ENCODE results near the gene CRELD1. TPM values are rescaled to one million over a fixed set of nuclear protein-coding genes. Genes with fewer than 3 reads are reported as not detected.

Gene CRELD1
- total and polyA plus RNA-seq, 4 experiments from 2014 or later = 17.3 to 58.2 (median 38.0) TPM

DNA sequence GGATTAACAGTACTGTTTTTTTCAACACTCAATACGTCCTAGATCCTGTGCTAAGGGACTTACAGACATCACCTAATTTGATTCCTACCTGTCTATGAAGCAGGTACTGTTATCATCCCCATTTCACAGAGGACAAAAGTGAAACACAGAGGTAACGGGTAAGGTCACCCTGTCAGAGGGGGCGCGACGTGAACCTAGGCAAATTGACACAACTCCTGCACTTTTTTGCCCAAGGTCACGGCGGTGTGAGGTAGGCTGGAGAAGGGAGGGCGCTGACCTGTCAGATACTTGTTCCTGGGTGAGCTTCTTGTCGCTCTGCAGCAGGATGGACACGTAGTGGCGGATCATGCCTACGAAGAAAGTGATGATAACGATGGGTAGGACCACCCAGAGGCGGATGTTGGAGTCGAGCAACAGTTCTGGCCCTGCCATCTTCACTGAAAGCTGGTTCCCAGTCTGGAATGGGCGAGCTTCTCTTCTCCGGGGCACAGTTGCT lies 52.6 kb downstream of the CRELD1 start:
- ChIA-PET CTCF (ENCODE audit: partially characterized antibody) (interaction anchor here (0.7 to 2.9 kb wide), 5 partner anchors 53 to 483 kb away, joined by 3 to 12 read pairs (median 4); partner anchors contain the start of gene CRELD1), POLR2A (ENCODE audit: partially characterized antibody) (interaction anchor here (0.6 to 2.9 kb wide), 15 partner anchors 9 to 334 kb away, joined by 3 to 27 read pairs (median 5); partner anchors contain the start of genes BRPF1, CRELD1, FANCD2 and JAGN1)
- intact Hi-C loops (cut with micrococcal nuclease) = loop anchor here (1.0 to 10.0 kb wide), 7 partner anchors 23 to 335 kb away; partner anchors contain the start of genes CRELD1, FANCD2, JAGN1 and SEC13
- Histone ChIP-seq H3K9me3 (ENCODE audit: control insufficient read depth in 1 of 2, low read length in 2 of 2) (no peaks in the 10 kb centered on the region), H3K36me3 (ENCODE audit: insufficient read depth, low read length) (no peaks in the 10 kb centered on the region), H3K4me3 (ENCODE audit: low read length in 2 of 2) (peak overlapping the region; percentile 90 to 91), H3K27ac (ENCODE audit: low read depth, low read length) (peak overlapping the region; percentile 96), H3K27me3 (ENCODE audit: insufficient read depth, low read length) (no peaks in the 10 kb centered on the region), H3K4me1 (ENCODE audit: insufficient read depth, low read length) (peaks cover 31% of the 10 kb centered on the region)
- peaks cover 0 to 3% (median 0%) of the 10 kb centered on the region in 8 donors for H3K9me3 Mint-ChIP-seq
- no peaks in the 10 kb centered on the region for H3K27me3 Mint-ChIP-seq
- peak overlapping the region; percentile 98 to 100 (median 99) for H3K27ac Mint-ChIP-seq
- peak overlapping the region; percentile 95 to 99 (median 98) for H3K4me3 Mint-ChIP-seq
- DNase-seq = no peak
- peaks cover 0 to 27% of the 10 kb centered on the region in 2 donors for H3K36me3 Mint-ChIP-seq
- H3K4me1 Mint-ChIP-seq = peaks cover 11 to 38% (median 27%) of the 10 kb centered on the region in 4 donors

DNA sequence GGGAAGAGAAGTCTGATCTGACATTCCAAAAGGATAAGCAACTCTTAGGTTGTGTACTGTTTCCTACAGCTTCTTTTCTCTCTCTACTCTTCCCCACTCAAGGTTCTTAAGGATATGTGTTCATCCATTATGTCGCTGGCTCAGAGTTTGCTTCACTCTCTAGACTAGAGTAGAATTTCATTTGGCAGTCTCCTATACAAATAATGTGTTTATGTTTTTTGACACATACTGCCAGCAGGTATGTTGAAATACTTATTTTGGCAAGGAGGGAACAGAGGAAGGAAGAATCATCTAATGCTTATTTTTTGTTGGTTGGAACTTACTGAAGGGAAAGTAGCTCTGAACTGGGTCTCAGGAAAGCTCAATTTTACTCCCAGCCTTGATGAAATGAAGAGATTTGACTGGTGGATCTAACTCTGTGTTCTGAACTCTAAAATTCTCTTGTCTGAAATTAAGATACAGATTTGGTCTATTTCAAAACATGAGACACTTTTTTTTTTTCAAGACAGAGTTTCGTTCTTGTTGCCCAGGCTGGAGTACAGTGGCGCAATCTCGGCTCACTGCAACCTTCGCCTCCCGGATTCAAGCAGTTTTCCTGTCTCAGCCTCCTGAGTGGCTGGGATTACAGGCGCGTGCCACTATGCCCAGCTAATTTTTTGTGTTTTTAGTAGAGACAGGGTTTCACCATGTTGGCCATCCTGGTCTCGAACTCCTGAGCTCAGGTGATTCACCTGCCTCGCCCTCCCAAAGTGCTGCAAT lies 60.6 kb downstream of the CRELD1 start:
- Histone ChIP-seq H3K36me3 (ENCODE audit: insufficient read depth, low read length) (peaks cover 4% of the 10 kb centered on the region), H3K27ac (ENCODE audit: low read depth, low read length) (no peak overlapping the region), H3K9me3 (ENCODE audit: control insufficient read depth in 1 of 2, low read length in 2 of 2) (no peaks in the 10 kb centered on the region), H3K27me3 (ENCODE audit: insufficient read depth, low read length) (no peaks in the 10 kb centered on the region), H3K4me3 (ENCODE audit: low read length in 2 of 2) (no peak overlapping the region), H3K4me1 (ENCODE audit: insufficient read depth, low read length) (no peaks in the 10 kb centered on the region)
- Mint-ChIP-seq H3K36me3 (peaks cover 0 to 6% of the 10 kb centered on the region in 2 donors), H3K27ac (peak overlapping the region in 1 of 7 donors; percentile 44), H3K4me3 (no peak overlapping the region), H3K4me1 (peaks cover 0 to 2% (median 0%) of the 10 kb centered on the region in 4 donors), H3K9me3 (no peaks in the 10 kb centered on the region), H3K27me3 (no peaks in the 10 kb centered on the region)
- DNase-seq = no peak
- intact Hi-C loops (cut with micrococcal nuclease) = loop anchor here (5.0 kb wide), 1 partner anchor 53 kb away; no protein-coding TSS in a partner anchor
- CTCF ChIA-PET (ENCODE audit: partially characterized antibody) = no interaction called here
- POLR2A ChIA-PET (ENCODE audit: partially characterized antibody) = no interaction called here

Other genes starting within 250 kb of the CRELD1 start
- under 1 TPM; 0.58 to 0.64 TPM for gene CPNE9, start 230.0 kb upstream of the CRELD1 start, total RNA-seq
- gene CPNE9, start 230.0 kb upstream of the CRELD1 start, polyA plus RNA-seq = not detected
- gene BRPF1, start 202.1 kb upstream of the CRELD1 start, total RNA-seq = 10 to 100 TPM; 40.4 to 40.5 TPM
- gene BRPF1, start 202.1 kb upstream of the CRELD1 start, polyA plus RNA-seq = 10 to 100 TPM in 1 of 2 donors, 1 to 10 TPM in 1; 3.0 to 23.3 TPM
- gene OGG1, start 183.9 kb upstream of the CRELD1 start, total RNA-seq = 10 to 100 TPM; 40.4 to 46.9 TPM
- gene OGG1, start 183.9 kb upstream of the CRELD1 start, polyA plus RNA-seq = 10 to 100 TPM; 29.2 to 31.5 TPM
- gene CAMK1, start 163.9 kb upstream of the CRELD1 start, total RNA-seq = 1 to 10 TPM; 2.1 to 2.6 TPM
- 1 to 10 TPM; 3.5 to 5.8 TPM for gene CAMK1, start 163.9 kb upstream of the CRELD1 start, polyA plus RNA-seq
- 10 to 100 TPM; 37.6 to 41.4 TPM for gene TADA3, start 141.4 kb upstream of the CRELD1 start, total RNA-seq
- 10 to 100 TPM; 35.3 to 54.6 TPM for gene TADA3, start 141.4 kb upstream of the CRELD1 start, polyA plus RNA-seq
- 100 to 1,000 TPM; 164 to 168 TPM for gene ARPC4, start 140.8 kb upstream of the CRELD1 start, total RNA-seq
- gene ARPC4, start 140.8 kb upstream of the CRELD1 start, polyA plus RNA-seq = 100 to 1,000 TPM; 235 to 287 TPM
- 10 to 100 TPM; 81.4 to 91.7 TPM for gene TTLL3, start 123.6 kb upstream of the CRELD1 start, total RNA-seq
- 1 to 10 TPM; 3.0 to 5.9 TPM for gene TTLL3, start 123.6 kb upstream of the CRELD1 start, polyA plus RNA-seq
- gene RPUSD3, start 89.8 kb upstream of the CRELD1 start, total RNA-seq = 10 to 100 TPM; 63.3 to 67.6 TPM
- 10 to 100 TPM; 55.2 to 68.4 TPM for gene RPUSD3, start 89.8 kb upstream of the CRELD1 start, polyA plus RNA-seq
- not detected for gene CIDEC, start 53.6 kb upstream of the CRELD1 start, total RNA-seq
- not detected for gene CIDEC, start 53.6 kb upstream of the CRELD1 start, polyA plus RNA-seq
- gene JAGN1, start 43.2 kb upstream of the CRELD1 start, total RNA-seq = 10 to 100 TPM; 26.5 to 29.1 TPM
- gene JAGN1, start 43.2 kb upstream of the CRELD1 start, polyA plus RNA-seq = 10 to 100 TPM; 40.8 to 48.3 TPM
- 1 to 10 TPM; 1.5 to 2.4 TPM for gene IL17RE, start 31.0 kb upstream of the CRELD1 start, total RNA-seq
- gene IL17RE, start 31.0 kb upstream of the CRELD1 start, polyA plus RNA-seq = 1 to 10 TPM in 1 of 2 donors, under 1 TPM in 1; 0.65 to 1.6 TPM
- under 1 TPM; 0.61 to 0.81 TPM for gene IL17RC, start 16.7 kb upstream of the CRELD1 start, total RNA-seq
- 1 to 10 TPM; 5.9 to 8.4 TPM for gene IL17RC, start 16.7 kb upstream of the CRELD1 start, polyA plus RNA-seq
- 1 to 10 TPM; 8.2 to 9.8 TPM for gene PRRT3, start 18.6 kb downstream of the CRELD1 start, total RNA-seq
- 1 to 10 TPM; 2.9 to 4.6 TPM for gene PRRT3, start 18.6 kb downstream of the CRELD1 start, polyA plus RNA-seq
- 10 to 100 TPM; 33.4 to 37.9 TPM for gene EMC3, start 53.0 kb downstream of the CRELD1 start, total RNA-seq
- gene EMC3, start 53.0 kb downstream of the CRELD1 start, polyA plus RNA-seq = 10 to 100 TPM; 76.5 to 76.8 TPM
- 10 to 100 TPM; 28.1 to 28.3 TPM for gene FANCD2, start 92.6 kb downstream of the CRELD1 start, total RNA-seq
- 1 to 10 TPM; 5.3 TPM for gene FANCD2, start 92.6 kb downstream of the CRELD1 start, polyA plus RNA-seq
- not detected for gene FANCD2OS, start 174.4 kb downstream of the CRELD1 start, total RNA-seq
- gene FANCD2OS, start 174.4 kb downstream of the CRELD1 start, polyA plus RNA-seq = not detected
- 10 to 100 TPM; 73.0 to 78.1 TPM for gene BRK1, start 181.8 kb downstream of the CRELD1 start, total RNA-seq
- 100 to 1,000 TPM; 211 to 279 TPM for gene BRK1, start 181.8 kb downstream of the CRELD1 start, polyA plus RNA-seq
- gene VHL, start 207.9 kb downstream of the CRELD1 start, total RNA-seq = 10 to 100 TPM; 73.7 to 75.9 TPM
- 10 to 100 TPM in 1 of 2 donors, 1 to 10 TPM in 1; 2.0 to 29.9 TPM for gene VHL, start 207.9 kb downstream of the CRELD1 start, polyA plus RNA-seq
- 1 to 10 TPM; 4.8 to 5.3 TPM for gene IRAK2, start 231.1 kb downstream of the CRELD1 start, total RNA-seq
- 1 to 10 TPM; 4.4 to 5.8 TPM for gene IRAK2, start 231.1 kb downstream of the CRELD1 start, polyA plus RNA-seq